Measurements from ENCODE around the gene CD1E. TPM values are rescaled to one million over a fixed set of nuclear protein-coding genes. Genes with fewer than 3 reads are reported as not detected.

The CD1E gene
- total and polyA plus RNA-seq, 2 of the 8 experiments (the other 6 are each of a cell fraction or from before 2014, with no cell fraction given) = not detected

GRCh38 chr1:158390331-158390730 lies 36.6 kb downstream of the CD1E start:
- Histone ChIP-seq H3K4me3 (ENCODE audit: extremely low read depth in 1 of 4, insufficient read depth in 2 of 4, low read depth in 3 of 4, low read length in 4 of 4) (no peak overlapping the region), H2BK5ac (ENCODE audit: low read depth, low read length) (no peak overlapping the region), H3K23me2 (ENCODE audit: low read depth, low read length) (no peaks in the 10 kb centered on the region), H2AFZ (ENCODE audit: low read length) (no peak overlapping the region), H3K4me1 (replicated peaks in 1 of 4; ENCODE audit: control insufficient read depth in 3 of 4, insufficient read depth in 4 of 4, low read length in 3 of 4) (no peaks in the 10 kb centered on the region), H4K91ac (replicated peaks; ENCODE audit: insufficient read length, low read length) (no peak overlapping the region), H3K27ac (ENCODE audit: low read depth, low read length) (no peak overlapping the region), H2BK20ac (ENCODE audit: low read length) (no peak overlapping the region), H2BK120ac (replicated peaks; ENCODE audit: low read depth, low read length) (no peak overlapping the region), H2AK5ac (ENCODE audit: low read depth, low read length) (no peak overlapping the region), H3K27me3 (replicated peaks in 1 of 4; ENCODE audit: control insufficient read depth in 3 of 4, extremely low read depth in 1 of 4, insufficient read depth in 3 of 4, low read length in 3 of 4) (no peaks in the 10 kb centered on the region), H3K18ac (ENCODE audit: extremely low read depth, low read length) (no peak overlapping the region), H2BK15ac (ENCODE audit: low read length) (no peak overlapping the region), H3K4ac (replicated peaks; ENCODE audit: insufficient read length, low read depth, low read length) (no peak overlapping the region), H4K5ac (ENCODE audit: insufficient read length, low read depth, low read length) (no peak overlapping the region), H3K56ac (replicated peaks; ENCODE audit: insufficient read length, low read depth, low read length) (no peak overlapping the region), H2BK12ac (ENCODE audit: low read depth, low read length) (no peak overlapping the region), H3K4me2 (ENCODE audit: insufficient read depth in 1 of 2, low read depth in 2 of 2, low read length in 2 of 2) (no peak overlapping the region), H4K20me1 (replicated peaks in 1 of 2; ENCODE audit: control insufficient read depth in 1 of 2, insufficient read depth in 2 of 2, low read length in 2 of 2) (no peaks in the 10 kb centered on the region), H3K79me2 (ENCODE audit: control insufficient read depth in 1 of 2, insufficient read depth in 2 of 2, low read length in 2 of 2) (no peaks in the 10 kb centered on the region), H3K36me3 (ENCODE audit: control insufficient read depth in 2 of 4, insufficient read depth in 4 of 4, low read length in 3 of 4) (no peaks in the 10 kb centered on the region), H3K9ac (replicated peaks in 1 of 4; ENCODE audit: extremely low read depth in 1 of 4, low read depth in 3 of 4, low read length in 3 of 4) (no peak overlapping the region), H3K9me3 (ENCODE audit: insufficient read depth in 2 of 2, low read depth in 1 of 2, low read length in 1 of 2) (no peaks in the 10 kb centered on the region), H3K14ac (ENCODE audit: insufficient read length) (no peak overlapping the region), H3K23ac (ENCODE audit: insufficient read length) (no peak overlapping the region), H3K79me1 (ENCODE audit: low read depth, low read length) (no peaks in the 10 kb centered on the region), H4K8ac (ENCODE audit: extremely low read depth, insufficient read depth, low read length) (no peak overlapping the region)
- no peak for FAIRE-seq
- no peak for DNase-seq (ENCODE audit: low read depth in 1 of 2, low spot score in 2 of 2)
- ChIA-PET CTCF (ENCODE audit: partially characterized antibody) (no interaction called here), POLR2A (ENCODE audit: partially characterized antibody) (no interaction called here)
- 68% methylated on average over 1 of the region's 1 CpG; no CpG with 5 or more reads in 1 of the 2 experiments for WGBS, 2 experiments (ENCODE audit: extremely low coverage in 1 of 2, insufficient coverage in 1 of 2, insufficient read length in 1 of 2, insufficient replicate concordance in 2 of 2, low coverage in 1 of 2, low lambda C conversion rate in 2 of 2, missing lambda C conversion rate in 1 of 2)
- no peak for TF ChIP-seq SIRT6 (IDR thresholded peaks at IDR 0.05; ENCODE audit: low read length)
- TF ChIP-seq HDAC2 (IDR thresholded peaks at IDR 0.05; ENCODE audit: borderline replicate concordance in 1 of 2, low read depth in 2 of 2, low read length in 2 of 2) = no peak
- no peak for TF ChIP-seq GABPA (IDR thresholded peaks at IDR 0.05; ENCODE audit: borderline replicate concordance, insufficient read depth, low read length)

All from H1 (cell line).